ENCODE results near the gene ZBTB46. TPM values are rescaled to one million over a fixed set of nuclear protein-coding genes. Genes with fewer than 3 reads are reported as not detected.
"Not testable (repeated sequence)": the region's sequence is repeated elsewhere in the genome, so short reads cannot be mapped to it uniquely, and the experiment has no call there.

ZBTB46 gene
- total RNA-seq, 1 donor from 2014 or later, result 1.1 TPM

GRCh38 chr20:63810730-63811490 is 20.2 kb downstream of the ZBTB46 start:
- H3K27ac Mint-ChIP-seq, result no peak overlapping the region
- H3K27me3 Mint-ChIP-seq (ENCODE audit: insufficient read depth), result peaks cover 3% of the 10 kb centered on the region
- no peak overlapping the region for H3K4me3 Mint-ChIP-seq
- no peaks in the 10 kb centered on the region for H3K9me3 Mint-ChIP-seq
- intact Hi-C loops (cut with micrococcal nuclease), result no loop called here
- no peaks in the 10 kb centered on the region for H3K4me1 Mint-ChIP-seq (ENCODE audit: low read depth)
- no peaks in the 10 kb centered on the region for H3K36me3 Mint-ChIP-seq (ENCODE audit: low read depth)
- DNase-seq (ENCODE audit: low spot score), result no peak

GRCh38 chr20:63809856-63810255 is 21.2 kb downstream of the ZBTB46 start:
- H3K27ac Mint-ChIP-seq, result no peak overlapping the region
- intact Hi-C loops (cut with micrococcal nuclease), result no loop called here
- no peaks in the 10 kb centered on the region for H3K4me1 Mint-ChIP-seq (ENCODE audit: low read depth)
- no peak for DNase-seq (ENCODE audit: low spot score)
- H3K4me3 Mint-ChIP-seq, result no peak overlapping the region
- H3K9me3 Mint-ChIP-seq, result no peaks in the 10 kb centered on the region
- H3K36me3 Mint-ChIP-seq (ENCODE audit: low read depth), result no peaks in the 10 kb centered on the region
- H3K27me3 Mint-ChIP-seq (ENCODE audit: insufficient read depth), result peaks cover 5% of the 10 kb centered on the region

- intact Hi-C loops (cut with micrococcal nuclease), result no loop called here
- Mint-ChIP-seq H3K4me1 (ENCODE audit: low read depth) (no peaks in the 10 kb centered on the region), H3K4me3 (no peak overlapping the region), H3K36me3 (ENCODE audit: low read depth) (no peaks in the 10 kb centered on the region), H3K27me3 (ENCODE audit: insufficient read depth) (peaks cover 5% of the 10 kb centered on the region), H3K9me3 (no peaks in the 10 kb centered on the region), H3K27ac (no peak overlapping the region)
- no peak for DNase-seq (ENCODE audit: low spot score)
Observed at GRCh38 chr20:63808964-63809674, 21.9 kb downstream of the ZBTB46 start.

- intact Hi-C loops (cut with micrococcal nuclease), result no loop called here
- Mint-ChIP-seq H3K4me3 (no peak overlapping the region), H3K9me3 (no peaks in the 10 kb centered on the region), H3K27ac (no peak overlapping the region), H3K27me3 (ENCODE audit: insufficient read depth) (peaks cover 8% of the 10 kb centered on the region), H3K4me1 (ENCODE audit: low read depth) (peaks cover 5% of the 10 kb centered on the region), H3K36me3 (ENCODE audit: low read depth) (no peaks in the 10 kb centered on the region)
- DNase-seq (ENCODE audit: low spot score), result no peak
Observed at GRCh38 chr20:63808145-63808724, 22.8 kb downstream of the ZBTB46 start.

GRCh38 chr20:63807654-63808053 is 23.4 kb downstream of the ZBTB46 start:
- no peak overlapping the region for H3K4me3 Mint-ChIP-seq
- H3K4me1 Mint-ChIP-seq (ENCODE audit: low read depth), result peaks cover 5% of the 10 kb centered on the region
- intact Hi-C loops (cut with micrococcal nuclease), result no loop called here
- no peaks in the 10 kb centered on the region for H3K9me3 Mint-ChIP-seq
- no peaks in the 10 kb centered on the region for H3K36me3 Mint-ChIP-seq (ENCODE audit: low read depth)
- H3K27ac Mint-ChIP-seq, result no peak overlapping the region
- no peak for DNase-seq (ENCODE audit: low spot score)
- peaks cover 7% of the 10 kb centered on the region for H3K27me3 Mint-ChIP-seq (ENCODE audit: insufficient read depth)

GRCh38 chr20:63804308-63804636 is 26.8 kb downstream of the ZBTB46 start:
- peaks cover 6% of the 10 kb centered on the region for H3K27me3 Mint-ChIP-seq (ENCODE audit: insufficient read depth)
- no peak for DNase-seq (ENCODE audit: low spot score)
- no peaks in the 10 kb centered on the region for H3K9me3 Mint-ChIP-seq
- no peak overlapping the region for H3K4me3 Mint-ChIP-seq
- H3K4me1 Mint-ChIP-seq (ENCODE audit: low read depth), result peaks cover 5% of the 10 kb centered on the region
- H3K36me3 Mint-ChIP-seq (ENCODE audit: low read depth), result no peaks in the 10 kb centered on the region
- intact Hi-C loops (cut with micrococcal nuclease), result no loop called here
- no peak overlapping the region for H3K27ac Mint-ChIP-seq

- Mint-ChIP-seq H3K9me3 (no peaks in the 10 kb centered on the region), H3K4me3 (no peak overlapping the region)
- intact Hi-C loops (cut with micrococcal nuclease), result no loop called here
Observed at GRCh38 chr20:63802469-63803240, 28.4 kb downstream of the ZBTB46 start.

GRCh38 chr20:63801174-63801573 is 29.9 kb downstream of the ZBTB46 start:
- H3K9me3 Mint-ChIP-seq; DNase-seq (ENCODE audit: low spot score); H3K4me3 Mint-ChIP-seq: not testable (repeated sequence)

More at GRCh38 chr20:63802469-63803240, 28.4 kb downstream of the ZBTB46 start:
- Mint-ChIP-seq H3K27me3 (ENCODE audit: insufficient read depth) (peaks cover 7% of the 10 kb centered on the region), H3K27ac (no peak overlapping the region), H3K4me1 (ENCODE audit: low read depth) (peaks cover 5% of the 10 kb centered on the region), H3K36me3 (ENCODE audit: low read depth) (no peaks in the 10 kb centered on the region)
- DNase-seq (ENCODE audit: low spot score), result no peak

GRCh38 chr20:63800411-63800810 is 30.7 kb downstream of the ZBTB46 start:
- DNase-seq (ENCODE audit: low spot score); intact Hi-C loops (cut with micrococcal nuclease); H3K4me3 Mint-ChIP-seq; H3K36me3 Mint-ChIP-seq (ENCODE audit: low read depth); H3K9me3 Mint-ChIP-seq; H3K4me1 Mint-ChIP-seq (ENCODE audit: low read depth); H3K27ac Mint-ChIP-seq: not testable (repeated sequence)
- H3K27me3 Mint-ChIP-seq (ENCODE audit: insufficient read depth), result peaks cover 10% of the 10 kb centered on the region

More at GRCh38 chr20:63801174-63801573, 29.9 kb downstream of the ZBTB46 start:
- intact Hi-C loops (cut with micrococcal nuclease); H3K36me3 Mint-ChIP-seq (ENCODE audit: low read depth); H3K4me1 Mint-ChIP-seq (ENCODE audit: low read depth); H3K27ac Mint-ChIP-seq; H3K27me3 Mint-ChIP-seq (ENCODE audit: insufficient read depth): not testable (repeated sequence)

- DNase-seq (ENCODE audit: low spot score); H3K27ac Mint-ChIP-seq; H3K9me3 Mint-ChIP-seq; H3K36me3 Mint-ChIP-seq (ENCODE audit: low read depth); H3K27me3 Mint-ChIP-seq (ENCODE audit: insufficient read depth); H3K4me3 Mint-ChIP-seq; H3K4me1 Mint-ChIP-seq (ENCODE audit: low read depth); intact Hi-C loops (cut with micrococcal nuclease): not testable (repeated sequence)
Observed at GRCh38 chr20:63799127-63799526, 31.9 kb downstream of the ZBTB46 start.

- intact Hi-C loops (cut with micrococcal nuclease), result loop anchor here (2.0 kb wide), 1 partner anchor 90 kb away; the partner anchor contains the start of gene ARFRP1
Observed at GRCh38 chr20:63797175-63797574, 33.9 kb downstream of the ZBTB46 start.

GRCh38 chr20:63795178-63795830 is 35.8 kb downstream of the ZBTB46 start:
- no peak for DNase-seq (ENCODE audit: low spot score)
- intact Hi-C loops (cut with micrococcal nuclease), result no loop called here
- Mint-ChIP-seq H3K27me3 (ENCODE audit: insufficient read depth) (peaks cover 6% of the 10 kb centered on the region), H3K4me3 (no peak overlapping the region), H3K4me1 (ENCODE audit: low read depth) (no peaks in the 10 kb centered on the region), H3K27ac (no peak overlapping the region), H3K9me3 (no peaks in the 10 kb centered on the region), H3K36me3 (ENCODE audit: low read depth) (no peaks in the 10 kb centered on the region)

More at GRCh38 chr20:63797175-63797574, 33.9 kb downstream of the ZBTB46 start:
- not testable (repeated sequence) for DNase-seq (ENCODE audit: low spot score); H3K36me3 Mint-ChIP-seq (ENCODE audit: low read depth); H3K4me3 Mint-ChIP-seq; H3K9me3 Mint-ChIP-seq; H3K27ac Mint-ChIP-seq; H3K4me1 Mint-ChIP-seq (ENCODE audit: low read depth); H3K27me3 Mint-ChIP-seq (ENCODE audit: insufficient read depth)

Data from activated T-helper 1 cell treated with anti-CD3 and anti-CD28 coated beads, Interleukin-12 subunit alpha, Interleukin-12 subunit beta, Interleukin-2, Interleukin-4 antibody, amounts not matched to agents 30 ng/mL and 10 ng/mL and 1 ng/mL, durations not matched to agents 14 hours and 24 hours and 36 hours (primary cell).